Measurements from ENCODE around the gene FAM98B. TPM values are rescaled to one million over a fixed set of nuclear protein-coding genes. Genes with fewer than 3 reads are reported as not detected.

FAM98B gene
- total and polyA plus RNA-seq, 5 donors from 2014 or later: 2.2 to 19.3 (median 4.4) TPM

DNA sequence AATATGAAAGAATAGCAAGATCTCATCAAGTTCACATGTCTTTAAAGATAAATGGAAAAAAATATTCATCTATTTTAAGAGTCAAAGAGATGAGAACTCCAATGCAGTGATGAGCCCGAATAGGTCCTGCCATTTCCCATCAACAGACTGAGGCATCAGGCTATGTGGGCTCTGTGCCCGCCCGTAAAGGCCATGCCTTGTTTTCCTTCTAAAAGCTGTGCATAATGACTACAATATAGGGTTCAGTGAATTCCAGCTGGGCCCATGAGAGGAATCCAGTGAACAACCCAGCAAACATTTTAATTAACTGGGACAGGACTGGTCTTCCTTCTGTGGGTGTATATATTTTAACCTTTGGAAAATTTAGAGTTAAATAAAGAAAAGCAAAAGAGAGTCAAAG lies 66.1 kb downstream of the FAM98B start:
- Histone ChIP-seq H3K36me3 (ENCODE audit: control insufficient read depth, insufficient read depth, low read length) (peaks cover 88% of the 10 kb centered on the region), H3K27me3 (ENCODE audit: control insufficient read depth, insufficient read depth, low read length) (no peaks in the 10 kb centered on the region), H3K4me3 (ENCODE audit: low read depth, low read length) (no peak overlapping the region), H3K4me1 (ENCODE audit: control insufficient read depth, insufficient read depth, low read length, poor library complexity, severe bottlenecking) (peaks cover 12% of the 10 kb centered on the region), H3K27ac (ENCODE audit: insufficient read depth, low read length, poor library complexity, severe bottlenecking) (peak overlapping the region; percentile 36), H3K9me3 (ENCODE audit: control insufficient read depth in 2 of 2, low read length in 2 of 2) (no peaks in the 10 kb centered on the region)
- peaks cover 63% of the 10 kb centered on the region for H3K36me3 Mint-ChIP-seq
- H3K9me3 Mint-ChIP-seq: no peaks in the 10 kb centered on the region
- no peak overlapping the region for H3K4me3 Mint-ChIP-seq
- peak overlapping the region in 2 of 3 donors; percentile 52 to 56 for H3K27ac Mint-ChIP-seq
- ATAC-seq (ENCODE audit: low read depth in 2 of 2): no peak
- H3K27me3 Mint-ChIP-seq: no peaks in the 10 kb centered on the region
- DNase-seq: no peak
- H3K4me1 Mint-ChIP-seq: peaks cover 23 to 50% (median 33%) of the 10 kb centered on the region in 4 donors

DNA sequence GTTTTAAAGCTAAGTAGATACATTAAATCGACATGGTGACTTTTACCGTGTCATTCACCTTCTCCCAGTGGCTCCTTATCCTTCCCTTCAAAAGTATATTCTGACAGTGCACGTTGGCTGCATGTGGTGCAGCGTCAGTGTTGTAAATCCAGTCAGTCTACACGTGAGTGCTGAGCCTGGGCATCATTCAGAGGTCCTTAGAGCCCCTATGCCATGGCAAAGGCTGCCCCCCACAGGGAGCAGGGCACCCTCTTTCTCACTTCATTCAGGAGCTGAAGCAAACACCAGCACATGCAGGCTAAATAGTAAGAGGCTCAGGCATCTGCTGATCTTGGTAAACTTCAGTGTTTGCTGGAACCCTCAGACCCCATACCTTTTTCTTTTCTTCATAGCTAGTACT lies 67.4 kb downstream of the FAM98B start:
- Histone ChIP-seq H3K27ac (ENCODE audit: insufficient read depth, low read length, poor library complexity, severe bottlenecking) (peak overlapping the region; percentile 49), H3K27me3 (ENCODE audit: control insufficient read depth, insufficient read depth, low read length) (no peaks in the 10 kb centered on the region), H3K4me3 (ENCODE audit: low read depth, low read length) (no peak overlapping the region), H3K36me3 (ENCODE audit: control insufficient read depth, insufficient read depth, low read length) (peaks cover 89% of the 10 kb centered on the region), H3K4me1 (ENCODE audit: control insufficient read depth, insufficient read depth, low read length, poor library complexity, severe bottlenecking) (peaks cover 12% of the 10 kb centered on the region), H3K9me3 (ENCODE audit: control insufficient read depth in 2 of 2, low read length in 2 of 2) (no peaks in the 10 kb centered on the region)
- Mint-ChIP-seq H3K36me3 (peaks cover 60% of the 10 kb centered on the region), H3K27ac (peak overlapping the region; percentile 46 to 90 (median 65)), H3K4me3 (no peak overlapping the region), H3K27me3 (no peaks in the 10 kb centered on the region), H3K9me3 (no peaks in the 10 kb centered on the region), H3K4me1 (peaks cover 31 to 55% (median 37%) of the 10 kb centered on the region in 4 donors)
- DNase-seq: no peak
- ATAC-seq (ENCODE audit: low read depth in 2 of 2): no peak

- Mint-ChIP-seq H3K36me3 (peaks cover 54% of the 10 kb centered on the region), H3K27ac (peak overlapping the region; percentile 78 to 91 (median 82)), H3K4me3 (no peak overlapping the region), H3K27me3 (no peaks in the 10 kb centered on the region), H3K9me3 (no peaks in the 10 kb centered on the region), H3K4me1 (peaks cover 35 to 65% (median 50%) of the 10 kb centered on the region in 4 donors)
- Histone ChIP-seq H3K27me3 (ENCODE audit: control insufficient read depth, insufficient read depth, low read length) (no peaks in the 10 kb centered on the region), H3K9me3 (ENCODE audit: control insufficient read depth in 2 of 2, low read length in 2 of 2) (no peaks in the 10 kb centered on the region), H3K36me3 (ENCODE audit: control insufficient read depth, insufficient read depth, low read length) (peaks cover 86% of the 10 kb centered on the region), H3K4me3 (ENCODE audit: low read depth, low read length) (no peak overlapping the region), H3K27ac (ENCODE audit: insufficient read depth, low read length, poor library complexity, severe bottlenecking) (peak overlapping the region; percentile 7), H3K4me1 (ENCODE audit: control insufficient read depth, insufficient read depth, low read length, poor library complexity, severe bottlenecking) (peaks cover 12% of the 10 kb centered on the region)
- DNase-seq (no peak), ATAC-seq (ENCODE audit: low read depth in 2 of 2) (no peak)
Measured at GRCh38 chr15:38522922-38523321, 69.0 kb downstream of the FAM98B start.

- Histone ChIP-seq H3K27me3 (ENCODE audit: control insufficient read depth, insufficient read depth, low read length) (no peaks in the 10 kb centered on the region), H3K27ac (ENCODE audit: insufficient read depth, low read length, poor library complexity, severe bottlenecking) (peak overlapping the region; percentile 60), H3K4me3 (ENCODE audit: low read depth, low read length) (no peak overlapping the region), H3K9me3 (ENCODE audit: control insufficient read depth in 2 of 2, low read length in 2 of 2) (no peaks in the 10 kb centered on the region), H3K36me3 (ENCODE audit: control insufficient read depth, insufficient read depth, low read length) (peaks cover 82% of the 10 kb centered on the region), H3K4me1 (ENCODE audit: control insufficient read depth, insufficient read depth, low read length, poor library complexity, severe bottlenecking) (peaks cover 13% of the 10 kb centered on the region)
- peaks cover 59% of the 10 kb centered on the region for H3K36me3 Mint-ChIP-seq
- peak overlapping the region; percentile 81 to 87 (median 86) for H3K27ac Mint-ChIP-seq
- no peak for ATAC-seq (ENCODE audit: low read depth in 2 of 2)
- no peaks in the 10 kb centered on the region for H3K9me3 Mint-ChIP-seq
- H3K4me3 Mint-ChIP-seq: peak overlapping the region in 1 of 4 donors; percentile 65
- H3K27me3 Mint-ChIP-seq: no peaks in the 10 kb centered on the region
- peaks cover 39 to 73% (median 61%) of the 10 kb centered on the region in 4 donors for H3K4me1 Mint-ChIP-seq
- no peak for DNase-seq
Measured at GRCh38 chr15:38524156-38524555, 70.2 kb downstream of the FAM98B start.

DNA sequence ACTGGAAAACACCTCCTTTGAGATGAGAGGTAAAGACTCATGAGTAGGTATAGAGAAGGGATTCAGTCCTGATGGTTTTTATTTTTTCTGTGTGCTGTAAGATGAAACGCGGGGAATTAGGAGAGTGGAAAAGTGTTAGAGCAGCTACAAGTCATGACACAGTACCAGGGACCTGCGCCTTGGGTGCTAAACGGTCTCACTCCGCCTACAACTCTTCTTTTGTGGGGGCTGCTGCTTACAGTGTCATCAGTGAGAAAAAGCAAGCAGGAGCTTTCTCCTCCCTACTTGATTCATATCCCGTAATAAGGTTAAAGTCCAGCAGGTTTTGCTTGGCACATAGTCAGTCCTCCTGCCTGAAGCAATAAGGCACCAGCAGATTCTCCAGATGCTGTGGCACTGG lies 71.6 kb downstream of the FAM98B start:
- no peaks in the 10 kb centered on the region for H3K27me3 Mint-ChIP-seq
- DNase-seq (no peak), ATAC-seq (ENCODE audit: low read depth in 2 of 2) (no peak)
- peak overlapping the region in 2 of 3 donors; percentile 75 to 89 for H3K27ac Mint-ChIP-seq
- no peaks in the 10 kb centered on the region for H3K9me3 Mint-ChIP-seq
- peaks cover 36 to 79% (median 60%) of the 10 kb centered on the region in 4 donors for H3K4me1 Mint-ChIP-seq
- H3K4me3 ChIP-seq (ENCODE audit: low read depth, low read length): no peak overlapping the region
- H3K27me3 ChIP-seq (ENCODE audit: control insufficient read depth, insufficient read depth, low read length): no peaks in the 10 kb centered on the region
- peaks cover 57% of the 10 kb centered on the region for H3K36me3 Mint-ChIP-seq
- H3K4me1 ChIP-seq (ENCODE audit: control insufficient read depth, insufficient read depth, low read length, poor library complexity, severe bottlenecking): peaks cover 22% of the 10 kb centered on the region
- no peaks in the 10 kb centered on the region for H3K9me3 ChIP-seq (ENCODE audit: control insufficient read depth in 2 of 2, low read length in 2 of 2)
- no peak overlapping the region for H3K4me3 Mint-ChIP-seq
- H3K36me3 ChIP-seq (ENCODE audit: control insufficient read depth, insufficient read depth, low read length): peaks cover 84% of the 10 kb centered on the region
- no peak overlapping the region for H3K27ac ChIP-seq (ENCODE audit: insufficient read depth, low read length, poor library complexity, severe bottlenecking)

DNA sequence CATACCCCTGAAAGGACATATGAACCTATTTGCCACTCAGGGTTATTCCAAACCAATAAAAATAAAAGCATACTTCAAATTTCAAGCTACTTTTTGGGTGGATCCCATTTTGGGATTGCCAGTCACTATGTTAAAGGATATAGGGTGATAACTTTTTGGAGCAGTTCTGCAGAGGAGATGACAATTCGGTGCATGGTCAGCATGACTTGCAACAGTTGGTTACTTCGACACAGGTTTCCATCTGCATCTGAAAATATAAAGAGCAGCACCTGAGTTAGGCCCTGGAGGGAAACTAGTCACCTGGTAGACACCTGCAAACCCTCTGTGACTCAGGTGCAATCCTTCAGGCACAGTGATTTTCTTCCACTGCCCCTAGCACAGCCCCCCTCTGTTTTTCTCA lies 72.2 kb downstream of the FAM98B start:
- H3K27me3 ChIP-seq (ENCODE audit: control insufficient read depth, insufficient read depth, low read length): no peaks in the 10 kb centered on the region
- H3K27ac ChIP-seq (ENCODE audit: insufficient read depth, low read length, poor library complexity, severe bottlenecking): no peak overlapping the region
- Mint-ChIP-seq H3K36me3 (peaks cover 57% of the 10 kb centered on the region), H3K9me3 (no peaks in the 10 kb centered on the region), H3K27ac (peak overlapping the region; percentile 32 to 75 (median 43)), H3K4me1 (peaks cover 41 to 82% (median 63%) of the 10 kb centered on the region in 4 donors), H3K27me3 (no peaks in the 10 kb centered on the region), H3K4me3 (no peak overlapping the region)
- H3K4me1 ChIP-seq (ENCODE audit: control insufficient read depth, insufficient read depth, low read length, poor library complexity, severe bottlenecking): peaks cover 29% of the 10 kb centered on the region
- no peak overlapping the region for H3K4me3 ChIP-seq (ENCODE audit: low read depth, low read length)
- peaks cover 85% of the 10 kb centered on the region for H3K36me3 ChIP-seq (ENCODE audit: control insufficient read depth, insufficient read depth, low read length)
- no peaks in the 10 kb centered on the region for H3K9me3 ChIP-seq (ENCODE audit: control insufficient read depth in 2 of 2, low read length in 2 of 2)
- DNase-seq (no peak), ATAC-seq (ENCODE audit: low read depth in 2 of 2) (no peak)

DNA sequence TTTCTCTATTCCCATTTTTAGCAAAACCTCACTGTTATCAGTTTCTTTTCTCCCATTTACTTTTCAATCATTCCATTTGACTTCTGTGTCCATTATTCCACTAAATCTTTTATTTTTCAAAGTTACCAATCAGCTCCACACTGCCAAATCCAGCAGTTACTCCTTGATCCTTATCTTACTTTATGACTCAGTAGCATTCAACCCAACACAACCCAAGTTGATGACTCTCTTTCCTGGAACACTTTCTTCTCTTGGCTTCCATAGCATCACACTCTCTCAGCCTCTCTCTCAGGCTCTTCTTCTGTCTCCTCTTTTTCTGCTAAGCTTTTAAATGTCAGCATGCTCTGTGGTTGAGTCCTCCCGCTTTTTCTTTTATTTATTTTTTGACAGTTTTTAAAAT lies 74.4 kb downstream of the FAM98B start:
- Histone ChIP-seq H3K4me3 (ENCODE audit: low read depth, low read length) (no peak overlapping the region), H3K36me3 (ENCODE audit: control insufficient read depth, insufficient read depth, low read length) (peaks cover 85% of the 10 kb centered on the region), H3K27ac (ENCODE audit: insufficient read depth, low read length, poor library complexity, severe bottlenecking) (no peak overlapping the region), H3K9me3 (ENCODE audit: control insufficient read depth in 2 of 2, low read length in 2 of 2) (no peaks in the 10 kb centered on the region), H3K27me3 (ENCODE audit: control insufficient read depth, insufficient read depth, low read length) (no peaks in the 10 kb centered on the region), H3K4me1 (ENCODE audit: control insufficient read depth, insufficient read depth, low read length, poor library complexity, severe bottlenecking) (peaks cover 44% of the 10 kb centered on the region)
- no peaks in the 10 kb centered on the region for H3K27me3 Mint-ChIP-seq
- peaks cover 57% of the 10 kb centered on the region for H3K36me3 Mint-ChIP-seq
- DNase-seq: no peak
- peak overlapping the region in 2 of 3 donors; percentile 27 to 88 for H3K27ac Mint-ChIP-seq
- H3K4me3 Mint-ChIP-seq: no peak overlapping the region
- peaks cover 55 to 87% (median 67%) of the 10 kb centered on the region in 4 donors for H3K4me1 Mint-ChIP-seq
- H3K9me3 Mint-ChIP-seq: no peaks in the 10 kb centered on the region
- ATAC-seq (ENCODE audit: low read depth in 2 of 2): no peak

DNA sequence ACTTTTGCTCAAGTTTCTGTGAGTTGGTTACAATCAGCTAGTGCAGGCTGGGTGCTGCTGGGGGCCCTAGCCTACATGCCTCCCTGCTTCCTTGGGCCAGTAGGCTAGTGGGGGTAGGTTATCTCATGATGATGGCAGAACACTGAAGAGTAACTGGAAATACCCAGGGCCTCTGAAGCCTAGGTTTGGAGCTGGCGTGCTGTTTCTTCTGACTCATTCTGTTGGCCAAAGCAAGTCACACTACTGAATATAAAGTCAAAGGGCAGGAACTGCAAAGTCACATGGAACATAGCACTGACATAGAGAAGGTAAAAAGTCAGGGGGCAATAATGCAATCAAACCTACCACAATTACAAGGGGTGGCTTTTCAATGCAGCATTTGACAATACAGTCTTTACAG lies 76.2 kb downstream of the FAM98B start:
- Histone ChIP-seq H3K36me3 (ENCODE audit: control insufficient read depth, insufficient read depth, low read length) (peaks cover 82% of the 10 kb centered on the region), H3K27me3 (ENCODE audit: control insufficient read depth, insufficient read depth, low read length) (no peaks in the 10 kb centered on the region), H3K9me3 (ENCODE audit: control insufficient read depth in 2 of 2, low read length in 2 of 2) (no peaks in the 10 kb centered on the region), H3K4me3 (ENCODE audit: low read depth, low read length) (peak overlapping the region; percentile 41), H3K27ac (ENCODE audit: insufficient read depth, low read length, poor library complexity, severe bottlenecking) (peak overlapping the region; percentile 52), H3K4me1 (ENCODE audit: control insufficient read depth, insufficient read depth, low read length, poor library complexity, severe bottlenecking) (peaks cover 61% of the 10 kb centered on the region)
- H3K27me3 Mint-ChIP-seq: no peaks in the 10 kb centered on the region
- peak overlapping the region in 3 of 4 donors; percentile 33 to 53 (median 53) for H3K4me3 Mint-ChIP-seq
- peaks cover 56% of the 10 kb centered on the region for H3K36me3 Mint-ChIP-seq
- H3K27ac Mint-ChIP-seq: peak overlapping the region in 2 of 3 donors; percentile 72 to 93
- H3K4me1 Mint-ChIP-seq: peaks cover 64 to 94% (median 76%) of the 10 kb centered on the region in 4 donors
- peak in 1 of 2 donors; percentile 51 for ATAC-seq (ENCODE audit: low read depth in 2 of 2)
- no peak for DNase-seq
- no peaks in the 10 kb centered on the region for H3K9me3 Mint-ChIP-seq

Measured in CD4-positive, CD25-positive, alpha-beta regulatory T cell (primary cell).